ENCODE data around the gene MEIKIN.

The MEIKIN gene

DNA sequence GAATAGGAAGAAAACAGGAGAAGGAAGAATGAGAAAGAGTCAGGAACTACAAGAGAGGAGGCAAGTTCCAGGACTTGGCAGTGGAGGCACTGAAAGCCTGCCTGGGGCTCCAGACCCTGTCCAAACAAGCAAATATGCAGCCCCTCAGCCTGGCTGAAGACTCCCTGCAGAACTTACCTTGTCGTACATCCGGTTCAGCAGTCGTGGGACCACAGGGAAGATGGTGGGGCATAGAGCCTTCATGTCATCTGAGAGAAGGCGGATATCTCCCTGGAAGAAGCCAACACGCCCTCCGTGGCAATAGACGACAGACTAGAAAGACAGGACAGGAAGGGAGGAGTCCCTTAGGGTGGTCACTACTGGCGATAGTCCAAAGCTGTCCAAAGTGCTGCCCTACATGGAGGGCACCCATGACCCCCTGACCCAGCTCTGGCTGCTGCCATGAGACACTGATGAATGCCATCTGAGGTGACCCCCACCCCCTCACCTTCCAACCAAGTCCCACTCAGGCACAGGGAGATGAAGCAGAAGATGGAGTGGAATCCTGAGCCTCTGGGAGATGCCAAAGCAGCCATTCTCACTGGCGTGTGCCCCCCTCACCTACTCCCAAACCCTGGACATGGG lies 27.7 kb upstream of the MEIKIN start:
- no peak for DNase-seq

- no peak for DNase-seq
These were observed 23.0 kb upstream of the MEIKIN start for GRCh38 chr5:131968396-131968954.

DNA sequence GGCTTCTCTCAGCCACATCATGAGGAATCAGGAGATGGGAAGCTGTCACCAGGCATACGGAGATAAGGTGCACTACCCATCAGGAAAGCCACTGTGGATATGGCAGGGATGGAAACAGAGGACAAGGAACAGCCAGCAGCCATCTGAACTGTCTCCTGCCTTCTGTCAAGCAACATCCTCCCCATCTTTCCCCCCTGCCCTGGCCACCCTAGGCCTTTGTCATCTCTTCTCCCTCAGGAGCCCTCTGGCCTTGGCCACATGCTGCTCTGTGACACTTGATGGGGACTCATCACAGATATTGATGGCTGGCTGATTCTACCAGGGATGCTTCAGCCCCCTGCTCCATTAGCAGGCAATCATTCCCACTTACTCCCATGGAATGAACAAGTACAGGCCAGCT lies 21.1 kb upstream of the MEIKIN start:
- DNase-seq, result no peak

GRCh38 chr5:131965826-131966415 lies 20.5 kb upstream of the MEIKIN start:
- DNase-seq, result no peak

GRCh38 chr5:131959906-131960305 lies 14.4 kb upstream of the MEIKIN start:
- DNase-seq, result no peak

DNA sequence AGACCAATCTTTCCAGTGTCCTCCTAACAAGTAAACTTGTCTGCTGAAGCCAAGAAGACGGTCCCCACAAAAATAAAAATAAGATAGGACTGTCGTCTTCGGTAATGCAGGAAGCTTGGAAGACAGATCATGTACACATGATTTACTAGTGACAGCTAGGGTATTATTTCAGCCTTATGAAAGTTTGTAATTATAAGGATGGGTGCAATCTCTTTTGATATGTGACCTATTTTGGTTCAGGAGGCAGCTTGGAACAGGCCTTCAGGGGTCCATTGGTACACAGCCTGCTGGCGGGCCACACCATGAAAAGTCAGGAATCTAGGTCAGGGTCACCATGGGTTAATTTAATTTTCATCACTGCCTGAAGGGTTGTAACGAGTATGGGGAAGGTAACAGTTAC lies 13.7 kb upstream of the MEIKIN start:
- DNase-seq, result no peak

DNA sequence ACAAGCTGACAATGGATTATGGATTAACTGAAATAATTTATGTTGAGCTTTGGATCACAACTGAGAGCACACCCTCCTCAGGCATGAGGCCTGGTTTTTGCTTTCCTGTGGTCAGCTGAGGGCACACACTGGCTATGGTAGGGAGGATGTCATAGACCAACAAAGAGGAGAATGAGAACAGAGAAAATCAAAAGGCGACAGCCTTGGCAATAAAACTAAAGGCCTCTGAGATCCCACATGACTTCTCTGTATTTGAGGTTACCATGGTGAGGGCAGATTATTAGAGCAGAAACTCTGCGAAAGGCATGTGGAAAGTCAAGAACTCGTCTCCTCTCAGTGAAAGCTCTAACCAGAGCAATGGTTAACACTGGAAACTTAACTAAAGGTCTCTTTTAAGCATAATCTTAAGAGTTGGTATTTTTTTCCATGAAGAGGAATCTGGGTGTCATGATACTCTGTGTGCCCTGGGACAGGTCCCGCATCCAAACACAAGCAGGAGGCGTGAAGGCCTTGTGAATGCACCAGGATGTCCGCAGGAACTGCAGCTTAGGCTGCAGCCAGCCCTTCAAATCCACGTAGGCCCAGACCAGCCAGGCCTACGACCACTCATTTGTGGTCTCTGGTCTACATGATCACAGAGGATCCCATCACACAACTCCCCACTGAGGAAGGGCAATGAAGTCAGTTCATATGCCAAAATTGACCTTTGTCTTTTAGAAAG lies 12.4 kb upstream of the MEIKIN start:
- no peak for DNase-seq

DNA sequence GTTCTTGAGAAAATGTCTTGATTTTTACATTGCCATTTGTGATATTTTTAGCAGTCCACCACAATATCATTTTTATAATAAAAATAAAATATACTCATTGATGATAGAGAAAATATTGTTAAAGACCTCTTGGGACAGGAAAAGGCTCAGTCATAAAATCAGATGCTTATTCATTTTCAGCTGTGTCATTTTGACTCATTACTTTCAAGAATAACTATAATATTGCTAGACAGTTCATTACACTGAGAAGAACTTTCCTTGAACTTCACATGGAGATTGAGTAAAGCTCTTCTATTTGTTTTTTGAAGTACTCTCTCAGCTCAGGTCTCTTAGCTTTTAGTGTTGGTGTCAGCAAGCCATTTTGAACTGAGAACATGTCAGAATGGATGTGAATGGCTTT lies 8.5 kb upstream of the MEIKIN start:
- DNase-seq, result no peak

- DNase-seq, result no peak
These were observed 6.9 kb upstream of the MEIKIN start for GRCh38 chr5:131952301-131952857.

DNA sequence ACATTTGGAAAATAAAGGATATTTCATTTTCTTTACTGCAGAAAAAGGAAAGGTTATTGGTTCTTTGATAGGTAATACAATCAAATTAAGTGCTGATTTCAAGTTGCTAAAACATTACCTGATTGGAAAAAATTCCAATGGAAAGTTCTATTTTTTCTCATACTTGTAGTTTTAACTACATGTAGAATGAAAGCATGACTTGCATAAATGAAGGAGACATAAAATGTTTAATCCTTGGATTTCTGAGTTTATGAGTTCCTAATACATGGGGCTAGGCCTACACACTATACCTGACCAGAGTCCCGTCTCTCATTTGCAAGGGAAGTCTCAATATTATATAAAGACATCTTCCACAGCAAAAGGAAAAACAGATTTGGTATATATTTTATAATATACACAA lies 5.2 kb upstream of the MEIKIN start:
- DNase-seq, result no peak

DNA sequence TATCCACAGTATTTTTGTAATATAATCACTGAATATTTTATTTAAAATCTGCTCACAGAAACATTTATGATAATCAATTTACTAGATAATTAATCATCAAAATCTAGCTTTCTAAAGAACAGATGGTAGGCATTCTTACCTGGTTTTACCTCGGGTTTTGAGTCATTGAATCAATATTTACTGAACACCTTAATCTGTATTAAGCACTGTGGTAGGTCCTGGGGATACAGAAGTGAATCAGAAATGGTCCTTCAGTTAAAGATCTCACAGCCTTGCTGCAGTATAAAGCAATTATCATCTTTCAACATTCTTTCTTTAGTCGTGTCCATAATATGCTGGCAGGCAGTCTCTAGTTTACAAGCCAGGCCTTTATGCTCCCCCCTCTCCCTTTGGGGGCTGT lies 2.0 kb upstream of the MEIKIN start:
- no peak for DNase-seq

DNA sequence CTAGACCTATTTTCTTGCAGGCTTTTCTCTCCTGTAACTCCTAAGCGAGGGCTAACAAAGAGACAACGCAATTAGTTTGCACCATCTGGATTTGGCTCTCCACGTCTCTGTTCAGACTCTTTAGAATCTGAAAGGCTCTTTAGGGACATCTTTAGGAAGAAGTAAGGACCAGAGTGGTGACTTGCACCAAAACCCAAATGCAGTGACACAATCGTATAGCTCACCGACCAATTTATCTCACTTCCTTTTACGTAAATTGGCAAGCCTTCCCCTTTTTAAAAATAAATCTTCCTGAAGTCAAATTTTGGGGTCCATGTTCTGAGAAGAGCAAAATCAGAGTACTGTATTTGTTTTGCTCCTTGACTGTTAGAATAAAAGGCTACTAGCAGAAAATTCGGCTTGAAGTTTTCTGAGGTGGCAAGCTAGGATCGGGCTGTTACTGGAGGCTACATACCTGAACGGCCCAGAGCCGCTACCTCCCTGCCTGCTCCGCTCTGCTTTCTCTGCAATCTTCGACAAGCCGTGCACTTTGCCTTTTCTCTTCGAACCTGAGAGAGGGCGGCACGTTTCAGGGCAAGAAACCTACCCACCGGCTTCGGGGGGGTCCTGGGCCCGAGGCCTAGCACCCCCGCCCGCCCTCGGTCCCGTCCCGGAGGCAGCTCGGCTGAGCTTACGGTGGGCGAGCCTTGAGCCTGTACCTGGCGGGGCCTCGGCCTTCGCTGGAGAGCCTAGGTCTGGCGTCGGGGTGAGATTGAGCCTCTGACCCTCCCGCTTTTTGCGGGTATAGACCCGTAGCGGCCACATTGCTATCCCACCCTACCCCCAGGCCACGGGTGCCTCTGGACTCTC lies 537 bp downstream of the MEIKIN start:
- DNase-seq, result no peak

DNA sequence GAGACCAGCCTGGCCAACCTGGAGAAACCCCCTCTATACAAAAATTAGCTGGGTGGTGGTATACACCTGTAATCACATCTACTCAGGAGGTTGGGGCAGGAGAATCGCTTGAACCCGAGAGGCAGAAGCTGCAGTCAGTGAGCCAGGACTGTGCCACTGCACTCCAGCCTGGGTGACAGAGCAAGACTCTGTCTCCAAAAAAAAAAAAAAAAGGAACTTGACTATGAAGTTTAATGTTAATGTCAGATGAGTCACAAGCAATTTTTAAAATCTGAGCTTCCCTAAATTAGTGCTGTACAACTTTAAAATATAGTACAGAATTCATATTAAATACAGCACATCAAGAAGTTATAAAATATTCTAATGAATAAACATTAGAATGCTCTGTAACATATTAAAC lies 1.5 kb downstream of the MEIKIN start:
- DNase-seq, result no peak

DNA sequence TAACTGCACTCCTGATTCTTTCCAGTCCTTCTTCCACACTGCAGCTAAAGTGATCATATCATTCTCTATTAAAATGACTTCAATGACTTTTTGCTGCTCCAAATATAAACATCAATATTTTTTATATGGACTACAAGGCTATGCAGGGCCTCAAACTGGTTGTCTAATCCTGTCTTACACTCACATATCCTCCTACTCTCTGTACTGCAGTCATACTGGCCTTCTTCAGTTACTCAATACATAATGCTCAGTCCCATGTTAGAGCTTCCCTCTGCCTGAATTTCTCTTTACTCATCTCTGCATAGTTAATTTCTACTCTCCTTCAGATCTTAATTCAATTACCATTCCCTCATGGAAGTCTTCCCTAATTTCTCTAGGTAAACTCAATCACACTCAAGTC lies 3.4 kb downstream of the MEIKIN start:
- no peak for DNase-seq

DNA sequence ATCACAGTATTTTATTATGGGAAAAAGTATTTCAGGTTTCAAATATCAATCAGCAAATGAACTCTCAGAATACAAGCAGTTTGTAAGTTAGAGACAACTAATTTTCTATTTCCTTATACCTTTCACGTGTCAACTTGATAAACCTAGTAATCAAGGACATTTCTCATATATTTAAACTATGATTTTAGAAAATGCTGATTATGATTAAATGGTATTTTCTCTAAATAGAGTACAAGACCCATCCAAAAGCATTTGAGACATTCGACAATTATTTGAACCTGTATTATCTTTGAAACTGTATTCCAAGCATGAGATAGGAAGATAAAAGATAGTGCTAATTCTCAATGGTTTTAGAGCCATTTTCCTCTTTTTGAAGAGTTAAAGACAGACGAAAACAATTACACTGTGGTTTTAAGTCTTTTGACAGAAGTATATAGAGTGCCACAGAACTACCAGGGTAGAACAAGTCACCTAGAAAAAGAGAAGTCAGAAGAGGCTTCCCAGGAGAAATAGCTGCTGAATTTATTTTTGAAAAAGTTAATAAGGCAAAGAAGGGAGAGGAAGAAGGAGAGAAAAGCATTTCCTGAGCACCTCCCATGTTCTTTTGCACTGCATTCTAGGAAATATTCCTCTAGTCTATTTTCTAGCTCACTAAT lies 5.6 kb downstream of the MEIKIN start:
- DNase-seq, result no peak

DNA sequence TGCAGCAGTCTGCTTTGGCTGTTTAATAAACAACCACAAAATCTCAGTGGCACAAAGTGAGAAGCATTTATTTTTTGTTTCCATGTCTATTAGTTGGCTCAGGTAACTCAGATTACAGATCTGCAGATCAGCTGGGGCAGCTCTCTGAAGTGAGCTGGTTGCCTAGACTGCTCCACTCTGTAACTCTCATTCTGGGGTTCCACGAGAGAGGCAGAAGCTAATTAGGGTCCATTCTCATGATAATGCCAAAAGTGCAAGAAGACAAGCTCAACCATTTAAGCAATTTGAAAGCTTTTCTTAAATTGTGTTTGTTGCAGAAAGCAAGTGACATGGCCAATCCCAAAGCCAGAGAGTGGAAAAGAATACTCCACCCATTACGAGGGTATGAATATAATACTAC lies 13.2 kb downstream of the MEIKIN start:
- DNase-seq, result no peak

GRCh38 chr5:131928957-131929356 lies 16.5 kb downstream of the MEIKIN start:
- DNase-seq, result no peak

- no peak for DNase-seq
These were observed 19.3 kb downstream of the MEIKIN start for GRCh38 chr5:131926168-131926567.

DNA sequence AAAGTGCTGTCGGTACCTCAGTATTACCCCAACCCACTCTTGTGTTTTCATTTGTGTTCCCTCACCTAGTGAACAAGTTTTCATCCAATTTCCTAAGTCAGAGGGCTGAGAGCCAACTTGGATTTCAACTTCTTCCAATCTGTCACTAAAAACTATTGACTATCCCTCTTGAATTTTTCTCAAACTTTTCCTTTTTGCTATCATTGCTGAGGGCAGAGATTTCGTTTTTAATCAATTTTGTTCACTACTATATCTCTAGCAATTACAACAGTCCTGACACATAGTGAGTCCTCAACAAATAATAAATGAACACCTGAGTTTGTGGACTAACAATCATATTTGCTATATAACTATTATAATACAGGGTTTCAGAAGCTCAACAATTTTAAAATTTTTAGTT lies 29.0 kb downstream of the MEIKIN start:
- DNase-seq, result no peak

DNA sequence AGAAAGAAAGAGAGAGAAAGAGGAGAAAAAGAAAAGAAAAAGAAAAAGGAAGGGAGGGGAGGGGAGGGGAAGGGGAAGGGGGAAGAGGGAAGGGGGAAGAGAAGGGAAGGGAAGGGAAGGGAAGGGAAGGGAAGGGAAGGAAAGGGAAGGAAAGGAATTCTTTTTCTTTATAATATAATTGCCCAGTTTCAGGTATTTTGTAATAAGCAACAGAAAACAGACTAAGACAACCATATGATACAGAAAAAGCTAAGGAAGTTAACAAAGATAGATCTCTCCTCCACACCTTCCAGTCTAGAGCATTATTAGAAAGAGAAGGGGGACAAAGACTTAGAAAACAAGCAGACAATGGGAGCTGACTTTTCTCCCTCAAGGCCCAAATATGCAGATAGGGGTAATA lies 31.0 kb downstream of the MEIKIN start:
- DNase-seq, result no peak

DNA sequence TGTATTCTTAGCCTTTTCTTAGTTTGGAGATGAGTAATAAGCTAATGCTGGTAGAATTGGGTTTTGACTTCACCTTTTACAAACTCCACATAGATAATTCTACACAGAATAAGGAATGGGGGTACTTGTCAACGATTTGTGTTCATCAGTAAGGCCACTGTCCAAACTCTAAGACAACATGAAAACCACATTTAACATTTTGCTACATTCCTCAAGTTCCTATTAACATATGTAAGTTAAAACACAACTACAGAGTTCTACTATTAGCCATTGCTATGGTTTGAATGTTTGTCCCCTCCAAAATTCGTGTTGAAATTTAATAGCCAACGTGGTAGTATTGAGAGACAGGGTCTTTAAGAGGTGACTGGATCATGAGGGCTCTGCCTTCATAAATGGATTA lies 31.9 kb downstream of the MEIKIN start:
- no peak for DNase-seq

DNA sequence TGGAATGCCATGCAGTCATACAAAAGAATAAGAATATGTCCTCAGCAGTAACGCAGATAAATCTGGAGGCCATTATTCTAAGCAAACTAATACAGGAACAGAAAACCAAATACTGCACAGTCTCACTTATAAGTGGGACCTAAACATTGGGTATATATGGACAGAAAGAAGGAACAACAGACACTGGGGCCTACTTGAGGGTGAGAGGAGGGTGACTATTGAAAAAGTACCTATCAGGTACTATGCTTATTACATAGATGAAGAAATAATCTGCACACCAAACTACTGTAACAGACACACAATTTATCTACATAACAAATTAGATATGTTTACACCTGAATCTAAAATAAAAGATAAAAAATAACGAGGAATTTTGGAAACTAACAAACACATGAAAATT lies 38.8 kb downstream of the MEIKIN start:
- DNase-seq, result no peak
